Panc1 (cell line): ENCODE measurements around the gene MOK.

Source experiments
- POLR2AphosphoS5 ChIP-seq: IDR thresholded peaks from 2 replicates; pipeline ENCODE4 v1.6.1; 2012; ENCODE audit warnings: mild to moderate bottlenecking, low read depth, low read length, moderate library complexity
- TF ChIP-seq, protein P1 (sequence below): fragments of 450-650 bp; IDR thresholded peaks from 2 replicates; pipeline ENCODE4 v1.5.1; 2017; ENCODE audit warnings: mild to moderate bottlenecking
- TF ChIP-seq, protein P2 (sequence below), 2 experiments: IDR thresholded peaks; 2 replicates each; pipeline ENCODE4 v1.6.1; 2011 to 2012; ENCODE audit warnings: low read depth in 2 of 2, control low read depth in 1 of 2, low read length in 1 of 2, mild to moderate bottlenecking in 1 of 2, moderate library complexity in 1 of 2; ENCODE audit not compliant: insufficient read depth in 1 of 2

DNA sequence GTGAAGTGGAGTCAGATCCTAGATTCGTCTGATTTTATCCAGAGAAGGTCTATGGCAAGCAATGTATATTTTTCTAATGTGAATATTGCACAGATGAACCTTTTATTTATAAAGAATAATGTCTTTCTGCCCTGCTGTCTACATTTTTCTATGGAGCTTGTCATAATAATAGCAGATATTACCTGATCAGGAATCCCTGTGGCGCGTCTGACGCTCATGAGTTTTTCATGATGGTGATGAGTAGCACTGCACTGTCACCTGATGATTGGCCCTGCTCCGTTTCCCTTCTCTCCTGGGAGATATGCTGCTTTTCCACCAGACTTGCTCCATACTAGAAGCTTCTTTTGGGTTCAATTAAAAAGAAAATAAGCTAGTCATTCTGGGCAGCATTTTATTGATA is 37.3 kb upstream of the MOK start:
- TF ChIP-seq, protein P1, sequence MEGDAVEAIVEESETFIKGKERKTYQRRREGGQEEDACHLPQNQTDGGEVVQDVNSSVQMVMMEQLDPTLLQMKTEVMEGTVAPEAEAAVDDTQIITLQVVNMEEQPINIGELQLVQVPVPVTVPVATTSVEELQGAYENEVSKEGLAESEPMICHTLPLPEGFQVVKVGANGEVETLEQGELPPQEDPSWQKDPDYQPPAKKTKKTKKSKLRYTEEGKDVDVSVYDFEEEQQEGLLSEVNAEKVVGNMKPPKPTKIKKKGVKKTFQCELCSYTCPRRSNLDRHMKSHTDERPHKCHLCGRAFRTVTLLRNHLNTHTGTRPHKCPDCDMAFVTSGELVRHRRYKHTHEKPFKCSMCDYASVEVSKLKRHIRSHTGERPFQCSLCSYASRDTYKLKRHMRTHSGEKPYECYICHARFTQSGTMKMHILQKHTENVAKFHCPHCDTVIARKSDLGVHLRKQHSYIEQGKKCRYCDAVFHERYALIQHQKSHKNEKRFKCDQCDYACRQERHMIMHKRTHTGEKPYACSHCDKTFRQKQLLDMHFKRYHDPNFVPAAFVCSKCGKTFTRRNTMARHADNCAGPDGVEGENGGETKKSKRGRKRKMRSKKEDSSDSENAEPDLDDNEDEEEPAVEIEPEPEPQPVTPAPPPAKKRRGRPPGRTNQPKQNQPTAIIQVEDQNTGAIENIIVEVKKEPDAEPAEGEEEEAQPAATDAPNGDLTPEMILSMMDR, result no peak
- TF ChIP-seq POLR2AphosphoS5, result no peak
- TF ChIP-seq, protein P2, sequence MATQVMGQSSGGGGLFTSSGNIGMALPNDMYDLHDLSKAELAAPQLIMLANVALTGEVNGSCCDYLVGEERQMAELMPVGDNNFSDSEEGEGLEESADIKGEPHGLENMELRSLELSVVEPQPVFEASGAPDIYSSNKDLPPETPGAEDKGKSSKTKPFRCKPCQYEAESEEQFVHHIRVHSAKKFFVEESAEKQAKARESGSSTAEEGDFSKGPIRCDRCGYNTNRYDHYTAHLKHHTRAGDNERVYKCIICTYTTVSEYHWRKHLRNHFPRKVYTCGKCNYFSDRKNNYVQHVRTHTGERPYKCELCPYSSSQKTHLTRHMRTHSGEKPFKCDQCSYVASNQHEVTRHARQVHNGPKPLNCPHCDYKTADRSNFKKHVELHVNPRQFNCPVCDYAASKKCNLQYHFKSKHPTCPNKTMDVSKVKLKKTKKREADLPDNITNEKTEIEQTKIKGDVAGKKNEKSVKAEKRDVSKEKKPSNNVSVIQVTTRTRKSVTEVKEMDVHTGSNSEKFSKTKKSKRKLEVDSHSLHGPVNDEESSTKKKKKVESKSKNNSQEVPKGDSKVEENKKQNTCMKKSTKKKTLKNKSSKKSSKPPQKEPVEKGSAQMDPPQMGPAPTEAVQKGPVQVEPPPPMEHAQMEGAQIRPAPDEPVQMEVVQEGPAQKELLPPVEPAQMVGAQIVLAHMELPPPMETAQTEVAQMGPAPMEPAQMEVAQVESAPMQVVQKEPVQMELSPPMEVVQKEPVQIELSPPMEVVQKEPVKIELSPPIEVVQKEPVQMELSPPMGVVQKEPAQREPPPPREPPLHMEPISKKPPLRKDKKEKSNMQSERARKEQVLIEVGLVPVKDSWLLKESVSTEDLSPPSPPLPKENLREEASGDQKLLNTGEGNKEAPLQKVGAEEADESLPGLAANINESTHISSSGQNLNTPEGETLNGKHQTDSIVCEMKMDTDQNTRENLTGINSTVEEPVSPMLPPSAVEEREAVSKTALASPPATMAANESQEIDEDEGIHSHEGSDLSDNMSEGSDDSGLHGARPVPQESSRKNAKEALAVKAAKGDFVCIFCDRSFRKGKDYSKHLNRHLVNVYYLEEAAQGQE (IDR thresholded peaks at IDR 0.05; ENCODE audit: insufficient read depth in 1 of 2, low read depth in 2 of 2, low read length in 1 of 2), result no peak
